GM19193 (cell line): ENCODE results near the gene BHLHE40.

Source experiments
- POLR2A ChIP-seq: IDR thresholded peaks from 4 replicates; pipeline ENCODE4 v1.6.1; 2011; ENCODE audit not compliant: insufficient read depth, insufficient read length; ENCODE audit errors: extremely low read depth

Gene BHLHE40

DNA sequence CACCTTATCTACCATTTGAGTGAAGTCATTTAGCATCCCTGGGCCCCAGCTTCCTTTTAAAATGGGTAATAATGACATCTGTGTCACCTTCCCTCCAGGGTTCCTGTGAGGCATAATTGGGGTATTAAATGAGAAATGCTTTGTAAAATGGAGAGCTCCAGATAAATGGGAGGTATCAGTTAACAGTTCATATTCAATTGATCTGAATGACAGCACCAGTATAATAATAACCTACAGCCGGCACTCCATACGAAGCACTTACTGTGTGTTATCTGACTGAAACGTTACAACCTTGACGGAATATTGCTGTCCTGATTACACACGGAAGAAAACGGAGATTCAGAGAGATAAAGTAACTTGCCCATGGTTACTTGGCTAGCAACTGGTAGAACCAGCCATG, 53.6 kb downstream of the BHLHE40 start:
- no peak for TF ChIP-seq POLR2A
